Naive thymus-derived CD8-positive, alpha-beta T cell (primary cell): ENCODE results near the gene NAALADL2. TPM values are rescaled to one million over a fixed set of nuclear protein-coding genes. Genes with fewer than 3 reads are reported as not detected.

Experiments used
- ATAC-seq, 2 donors: fragments of 150-1000 bp; cut with Tn5 transposase in 1 of 2; sonication (Bioruptor Pico), chemical (Tn5 transposase) in 1 of 2; 1 replicate in 1 of 2; 2 replicates in 1 of 2; pipeline ENCODE4 v1.10.0; 2021; ENCODE audit warnings: mild to moderate bottlenecking in 2 of 2, moderate library complexity in 2 of 2
- POLR2A ChIA-PET: fragments of 350-600 bp; sonication (Branson Sonifier 250); formaldehyde crosslinking; loops from one replicate; lab custom pipeline; 2021; ENCODE audit warnings: antibody characterized with exemption; lab: Charles Lee
- DNase-seq, 10 donors: peaks; one replicate each; pipeline versions ENCODE4 v3.0.0 to v3.0.0-alpha.2; 2020 to 2022
- H3K27ac Mint-ChIP-seq, 10 donors: one replicate each; pipeline ENCODE4 v1.8.0; 2020 to 2022; ENCODE audit warnings: mild to moderate bottlenecking in 10 of 10, mixed read lengths in 10 of 10, moderate library complexity in 4 of 10, inconsistent platforms in 1 of 10
- H3K27me3 Mint-ChIP-seq, 5 donors: one replicate each; pipeline ENCODE4 v1.8.0; 2021 to 2022; ENCODE audit warnings: mixed read lengths in 5 of 5
- H3K36me3 Mint-ChIP-seq, 3 donors: one replicate each; pipeline ENCODE4 v1.8.0; 2020 to 2022; ENCODE audit warnings: mixed read lengths in 3 of 3, mild to moderate bottlenecking in 2 of 3, inconsistent platforms in 1 of 3
- H3K4me1 Mint-ChIP-seq, 4 donors: one replicate each; pipeline ENCODE4 v1.8.0; 2021 to 2022; ENCODE audit warnings: mixed read lengths in 4 of 4
- H3K4me3 Mint-ChIP-seq, 10 donors: one replicate each; pipeline ENCODE4 v1.8.0; 2020 to 2022; ENCODE audit warnings: mild to moderate bottlenecking in 10 of 10, mixed read lengths in 10 of 10, moderate library complexity in 6 of 10, inconsistent platforms in 1 of 10
- H3K9me3 Mint-ChIP-seq, 9 donors: one replicate each; pipeline ENCODE4 v1.8.0; 2020 to 2022; ENCODE audit warnings: mixed read lengths in 9 of 9, mild to moderate bottlenecking in 3 of 9, inconsistent platforms in 1 of 9, moderate library complexity in 1 of 9
- polyA plus RNA-seq, 3 donors: library from polyadenylated mRNA; unstranded; fragments of 300-500 nt; fragmentation: Illumina TruSeq; gene quantifications; one replicate each; pipeline ENCODE4 v1.2.3, GENCODE V29; 2021
- total RNA-seq, 8 experiments: library from RNA in 2 of 8; stranded (reverse) in 2 of 8; gene quantifications; one replicate each; pipeline ENCODE4 v1.2.3 and lab custom pipeline; 2021 to 2026

Gene NAALADL2
- total and polyA plus RNA-seq, 5 experiments from 2014 or later = 0.44 to 1.3 (median 0.88) TPM; not detected in 1

- POLR2A ChIA-PET = no interaction called here
Measured at GRCh38 chr3:175620532-175620931, 761.4 kb downstream of the NAALADL2 start.

GRCh38 chr3:175640958-175641357 lies 781.8 kb downstream of the NAALADL2 start:
- no peak overlapping the region for H3K27ac Mint-ChIP-seq

More at GRCh38 chr3:175620532-175620931, 761.4 kb downstream of the NAALADL2 start:
- no peak for DNase-seq
- no peaks in the 10 kb centered on the region for H3K36me3 Mint-ChIP-seq
- no peak overlapping the region for H3K27ac Mint-ChIP-seq
- H3K4me1 Mint-ChIP-seq = no peaks in the 10 kb centered on the region
- no peak for ATAC-seq
- H3K4me3 Mint-ChIP-seq = no peak overlapping the region
- peaks cover 0 to 23% (median 7%) of the 10 kb centered on the region in 9 donors for H3K9me3 Mint-ChIP-seq
- no peaks in the 10 kb centered on the region for H3K27me3 Mint-ChIP-seq

GRCh38 chr3:175646865-175647264 lies 787.7 kb downstream of the NAALADL2 start:
- H3K4me3 Mint-ChIP-seq = no peak overlapping the region
- H3K27me3 Mint-ChIP-seq = no peaks in the 10 kb centered on the region
- ATAC-seq = no peak
- no peaks in the 10 kb centered on the region for H3K4me1 Mint-ChIP-seq
- H3K27ac Mint-ChIP-seq = no peak overlapping the region
- no peaks in the 10 kb centered on the region for H3K36me3 Mint-ChIP-seq
- peaks cover 0 to 9% (median 4%) of the 10 kb centered on the region in 9 donors for H3K9me3 Mint-ChIP-seq
- POLR2A ChIA-PET = no interaction called here
- DNase-seq = no peak

More at GRCh38 chr3:175640958-175641357, 781.8 kb downstream of the NAALADL2 start:
- Mint-ChIP-seq H3K36me3 (no peaks in the 10 kb centered on the region), H3K27me3 (no peaks in the 10 kb centered on the region), H3K9me3 (peaks cover 2 to 13% (median 9%) of the 10 kb centered on the region in 9 donors), H3K4me1 (no peaks in the 10 kb centered on the region), H3K4me3 (no peak overlapping the region)
- POLR2A ChIA-PET = no interaction called here
- ATAC-seq = no peak
- DNase-seq = no peak

DNA sequence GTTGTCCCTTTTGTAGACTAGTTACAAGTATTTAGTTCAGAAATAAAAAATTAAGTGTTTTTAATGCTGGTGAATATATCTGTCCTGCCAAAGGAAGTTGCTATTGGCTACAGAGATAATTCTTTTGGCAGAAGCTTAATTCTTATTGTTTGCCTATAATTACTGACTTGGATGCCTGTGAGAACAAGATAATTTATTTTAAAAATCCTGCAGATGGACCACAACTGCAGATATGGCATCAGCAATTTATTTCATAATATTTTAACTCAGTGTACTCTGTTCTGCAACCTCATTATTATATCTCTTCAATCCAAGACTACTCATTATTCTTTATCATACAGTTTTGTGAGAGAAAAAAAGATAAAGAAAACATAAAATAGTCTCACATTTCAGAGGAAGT lies 789.8 kb downstream of the NAALADL2 start:
- DNase-seq (no peak), ATAC-seq (no peak)
- Mint-ChIP-seq H3K27ac (no peak overlapping the region), H3K27me3 (no peaks in the 10 kb centered on the region), H3K4me3 (no peak overlapping the region), H3K4me1 (no peaks in the 10 kb centered on the region), H3K36me3 (no peaks in the 10 kb centered on the region), H3K9me3 (peaks cover 0 to 9% (median 5%) of the 10 kb centered on the region in 9 donors)
- POLR2A ChIA-PET = no interaction called here

- Mint-ChIP-seq H3K27ac (no peak overlapping the region), H3K36me3 (no peaks in the 10 kb centered on the region), H3K4me3 (no peak overlapping the region), H3K4me1 (no peaks in the 10 kb centered on the region), H3K27me3 (no peaks in the 10 kb centered on the region), H3K9me3 (peaks cover 0 to 13% (median 3%) of the 10 kb centered on the region in 9 donors)
- POLR2A ChIA-PET = no interaction called here
- DNase-seq (no peak), ATAC-seq (no peak)
Measured at GRCh38 chr3:175651716-175652115, 792.6 kb downstream of the NAALADL2 start.

DNA sequence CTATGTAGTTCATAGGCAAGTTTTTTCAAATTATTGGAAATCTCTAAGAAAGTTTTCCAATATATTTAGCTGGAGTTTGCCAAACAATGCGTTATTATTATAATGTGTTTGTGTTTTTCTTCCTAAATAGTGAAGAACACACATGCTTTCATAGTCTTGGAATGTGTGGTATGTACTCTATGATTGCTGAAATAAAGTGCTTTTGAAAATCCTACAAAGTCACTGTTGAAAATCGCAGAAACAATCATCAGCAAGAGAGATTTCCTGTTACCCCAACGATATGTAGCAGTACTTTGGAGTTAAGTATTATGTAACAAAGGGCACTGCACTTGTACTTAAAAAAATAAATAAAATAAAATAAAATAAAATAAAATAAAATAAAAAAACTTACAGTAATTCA lies 796.2 kb downstream of the NAALADL2 start:
- Mint-ChIP-seq H3K27me3 (no peaks in the 10 kb centered on the region), H3K27ac (no peak overlapping the region), H3K9me3 (peaks cover 0 to 13% (median 4%) of the 10 kb centered on the region in 9 donors), H3K4me3 (no peak overlapping the region), H3K36me3 (no peaks in the 10 kb centered on the region), H3K4me1 (no peaks in the 10 kb centered on the region)
- POLR2A ChIA-PET = no interaction called here
- DNase-seq = no peak
- no peak for ATAC-seq

- H3K4me3 Mint-ChIP-seq = no peak overlapping the region
- POLR2A ChIA-PET = no interaction called here
- no peak overlapping the region for H3K27ac Mint-ChIP-seq
- H3K27me3 Mint-ChIP-seq = no peaks in the 10 kb centered on the region
- H3K4me1 Mint-ChIP-seq = no peaks in the 10 kb centered on the region
- no peaks in the 10 kb centered on the region for H3K36me3 Mint-ChIP-seq
- H3K9me3 Mint-ChIP-seq = peaks cover 0 to 17% (median 5%) of the 10 kb centered on the region in 9 donors
- DNase-seq = no peak
- no peak for ATAC-seq
Measured at GRCh38 chr3:175656461-175656860, 797.3 kb downstream of the NAALADL2 start.

DNA sequence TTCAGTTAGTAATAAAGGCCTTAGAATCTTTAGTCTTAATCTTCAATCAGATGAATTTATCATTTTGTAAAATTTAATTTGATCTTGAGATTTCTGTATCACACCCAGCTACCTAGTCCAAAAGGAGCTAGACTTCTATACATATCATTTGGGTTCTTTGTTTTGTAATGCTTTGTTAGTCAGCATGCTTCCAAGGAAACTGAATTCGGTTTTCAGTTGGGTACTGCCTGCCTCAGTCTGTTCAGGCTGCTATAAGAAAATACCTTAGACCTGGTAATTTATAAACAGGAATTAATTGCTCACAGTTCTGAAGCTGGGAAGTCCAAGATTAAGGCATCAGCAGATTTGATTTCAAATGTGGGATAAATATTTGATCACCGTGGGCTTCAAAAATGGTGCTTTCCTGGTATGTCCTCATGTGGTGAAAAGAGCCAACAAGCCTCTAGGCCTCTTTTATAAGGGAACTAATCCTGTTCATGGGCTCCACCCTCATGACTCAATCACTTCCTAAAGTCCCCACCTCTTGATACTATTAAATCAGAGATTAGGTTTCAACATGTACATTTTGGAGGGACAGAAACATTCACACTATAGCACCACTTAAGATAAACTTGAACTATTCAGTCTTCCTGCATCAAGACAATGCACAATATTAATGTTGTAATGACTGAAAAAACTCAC lies 800.7 kb downstream of the NAALADL2 start:
- Mint-ChIP-seq H3K27me3 (no peaks in the 10 kb centered on the region), H3K9me3 (peaks cover 0 to 10% (median 4%) of the 10 kb centered on the region in 9 donors), H3K4me1 (no peaks in the 10 kb centered on the region), H3K27ac (no peak overlapping the region), H3K36me3 (no peaks in the 10 kb centered on the region), H3K4me3 (no peak overlapping the region)
- no peak for DNase-seq
- POLR2A ChIA-PET = no interaction called here
- ATAC-seq = no peak

GRCh38 chr3:175662815-175663214 lies 803.7 kb downstream of the NAALADL2 start:
- Mint-ChIP-seq H3K4me1 (no peaks in the 10 kb centered on the region), H3K27me3 (no peaks in the 10 kb centered on the region)
- POLR2A ChIA-PET = no interaction called here

DNA sequence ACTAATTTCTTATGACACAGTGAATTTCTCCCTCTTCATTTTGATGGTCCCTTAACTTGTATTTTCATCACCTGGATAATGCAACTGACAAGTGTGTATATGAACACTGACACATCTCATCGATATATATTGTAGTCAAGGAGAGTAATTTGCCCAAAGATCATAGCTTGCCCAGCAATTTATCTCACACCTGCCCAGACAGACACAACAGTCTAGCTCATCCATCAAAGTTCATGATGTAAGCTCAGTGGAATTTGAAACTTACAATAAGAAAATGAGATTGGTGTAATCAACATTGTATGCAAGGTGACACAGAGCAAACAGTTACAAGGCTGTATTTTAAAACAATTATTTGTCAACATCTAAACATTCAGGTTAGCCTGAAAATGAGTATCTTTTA lies 805.8 kb downstream of the NAALADL2 start:
- no peak for DNase-seq
- Mint-ChIP-seq H3K4me1 (no peaks in the 10 kb centered on the region), H3K36me3 (no peaks in the 10 kb centered on the region), H3K27me3 (no peaks in the 10 kb centered on the region), H3K9me3 (peaks cover 0 to 13% (median 5%) of the 10 kb centered on the region in 9 donors), H3K4me3 (no peak overlapping the region), H3K27ac (no peak overlapping the region)
- no peak for ATAC-seq
- POLR2A ChIA-PET = no interaction called here

More at GRCh38 chr3:175662815-175663214, 803.7 kb downstream of the NAALADL2 start:
- DNase-seq (no peak), ATAC-seq (no peak)
- no peak overlapping the region for H3K27ac Mint-ChIP-seq
- H3K4me3 Mint-ChIP-seq = no peak overlapping the region
- no peaks in the 10 kb centered on the region for H3K36me3 Mint-ChIP-seq
- peaks cover 0 to 16% (median 7%) of the 10 kb centered on the region in 9 donors for H3K9me3 Mint-ChIP-seq

GRCh38 chr3:175668300-175668699 lies 809.2 kb downstream of the NAALADL2 start:
- Mint-ChIP-seq H3K4me1 (no peaks in the 10 kb centered on the region), H3K9me3 (peaks cover 0 to 12% (median 1%) of the 10 kb centered on the region in 9 donors)

DNA sequence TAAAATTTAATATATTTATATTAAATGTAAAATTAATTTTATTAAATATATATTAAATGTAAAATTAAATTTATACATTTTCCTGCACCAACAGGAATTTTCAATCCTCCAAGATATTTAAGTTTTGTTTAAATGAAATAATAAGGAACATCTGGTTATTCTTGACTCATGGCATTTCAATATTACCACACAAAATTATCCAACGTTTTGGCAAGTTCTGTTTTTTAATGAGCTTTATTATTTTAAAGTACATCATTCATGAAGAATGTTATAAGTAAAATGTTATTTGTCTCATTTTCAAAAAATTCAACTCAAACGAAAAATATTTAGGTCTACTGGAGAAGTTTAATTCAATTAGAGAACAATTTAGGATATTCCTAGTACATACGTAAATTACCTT lies 811.4 kb downstream of the NAALADL2 start:
- no peaks in the 10 kb centered on the region for H3K27me3 Mint-ChIP-seq
- H3K36me3 Mint-ChIP-seq = peaks cover 0 to 2% (median 0%) of the 10 kb centered on the region in 3 donors
- H3K4me1 Mint-ChIP-seq = no peaks in the 10 kb centered on the region
- H3K9me3 Mint-ChIP-seq = peaks cover 0 to 12% (median 0%) of the 10 kb centered on the region in 9 donors
- ATAC-seq (no peak), DNase-seq (no peak)
- POLR2A ChIA-PET = no interaction called here
- no peak overlapping the region for H3K27ac Mint-ChIP-seq
- H3K4me3 Mint-ChIP-seq = no peak overlapping the region

More at GRCh38 chr3:175668300-175668699, 809.2 kb downstream of the NAALADL2 start:
- DNase-seq = no peak
- peaks cover 0 to 2% (median 0%) of the 10 kb centered on the region in 3 donors for H3K36me3 Mint-ChIP-seq
- no peak overlapping the region for H3K27ac Mint-ChIP-seq
- no peaks in the 10 kb centered on the region for H3K27me3 Mint-ChIP-seq
- POLR2A ChIA-PET = no interaction called here
- ATAC-seq = no peak
- H3K4me3 Mint-ChIP-seq = no peak overlapping the region

- no peak for ATAC-seq
- no peaks in the 10 kb centered on the region for H3K27me3 Mint-ChIP-seq
- no peak overlapping the region for H3K27ac Mint-ChIP-seq
- POLR2A ChIA-PET = no interaction called here
- no peaks in the 10 kb centered on the region for H3K4me1 Mint-ChIP-seq
- no peak for DNase-seq
- H3K9me3 Mint-ChIP-seq = peaks cover 0 to 17% (median 0%) of the 10 kb centered on the region in 9 donors
- H3K36me3 Mint-ChIP-seq = peaks cover 0 to 2% (median 0%) of the 10 kb centered on the region in 3 donors
- H3K4me3 Mint-ChIP-seq = no peak overlapping the region
Measured at GRCh38 chr3:175672119-175672689, 813.1 kb downstream of the NAALADL2 start.
